Loucy (cell line): ENCODE results near the gene SORBS1.

Experiments
- H2AFZ ChIP-seq: fragments of 200-600 bp; sonication (generic); 2 replicates; pipeline ENCODE4 v1.6.0; 2016; ENCODE audit warnings: antibody characterized with exemption, mild to moderate bottlenecking, low read length, moderate library complexity
- H3F3A ChIP-seq: fragments of 200-600 bp; 2 replicates; pipeline ENCODE4 v1.6.0; 2016; ENCODE audit warnings: antibody characterized with exemption, low read depth, mild to moderate bottlenecking
- H3K27me3 ChIP-seq: fragments of 200-600 bp; sonication (generic); 2 replicates; pipeline ENCODE4 v1.6.1; 2014; ENCODE audit warnings: low read length, mild to moderate bottlenecking; ENCODE audit not compliant: insufficient read depth, poor library complexity, severe bottlenecking
- H3K36me3 ChIP-seq: fragments of 200-600 bp; sonication (generic); 2 replicates; pipeline ENCODE4 v1.6.1; 2016; ENCODE audit warnings: low read length; ENCODE audit not compliant: insufficient read depth
- H3K4me1 ChIP-seq: fragments of 200-600 bp; sonication (generic); 2 replicates; pipeline ENCODE4 v1.5.1; 2014; ENCODE audit warnings: low read length, mild to moderate bottlenecking; ENCODE audit not compliant: insufficient read depth, poor library complexity, severe bottlenecking
- H3K4me2 ChIP-seq: fragments of 200-600 bp; sonication (generic); 2 replicates; pipeline ENCODE4 v1.6.0; 2014; ENCODE audit warnings: antibody characterized with exemption, low read length, low read depth, mild to moderate bottlenecking; ENCODE audit not compliant: poor library complexity, severe bottlenecking
- H3K4me3 ChIP-seq: fragments of 200-600 bp; sonication (generic); 2 replicates; pipeline ENCODE4 v1.5.1; 2014; ENCODE audit warnings: low read length, mild to moderate bottlenecking, mixed read lengths; ENCODE audit not compliant: poor library complexity, severe bottlenecking
- H3K79me2 ChIP-seq: fragments of 200-600 bp; sonication (generic); 2 replicates; pipeline ENCODE4 v1.6.1; 2014; ENCODE audit warnings: low read length; ENCODE audit not compliant: insufficient read depth
- H3K9ac ChIP-seq: fragments of 200-600 bp; sonication (generic); 2 replicates; pipeline ENCODE4 v1.6.0; 2014; ENCODE audit warnings: mild to moderate bottlenecking, low read depth, low read length, moderate library complexity; ENCODE audit not compliant: poor library complexity, severe bottlenecking
- H3K9me2 ChIP-seq: fragments of 200-600 bp; sonication (generic); replicated peaks from 2 replicates; pipeline ENCODE4 v1.6.1; 2016; ENCODE audit warnings: low read depth, low read length, mixed read lengths
- H3K9me3 ChIP-seq: fragments of 200-600 bp; sonication (generic); 2 replicates; pipeline ENCODE4 v1.6.1; 2014; ENCODE audit warnings: mild to moderate bottlenecking, antibody characterized with exemption, low read length, low read depth; ENCODE audit not compliant: insufficient read depth
- H4K20me1 ChIP-seq: fragments of 200-600 bp; sonication (generic); 2 replicates; pipeline ENCODE4 v1.6.0; 2014; ENCODE audit warnings: antibody characterized with exemption, low read length, mild to moderate bottlenecking; ENCODE audit not compliant: insufficient read depth, poor library complexity, severe bottlenecking
- EZH2phosphoT487 ChIP-seq: fragments of 200-600 bp; IDR thresholded peaks from 2 replicates; pipeline ENCODE4 v1.6.1; 2018; ENCODE audit warnings: antibody characterized with exemption, mild to moderate bottlenecking, moderate library complexity, borderline replicate concordance
- TF ChIP-seq, protein P1 (sequence below): fragments of 200-600 bp; sonication (generic); conservative IDR thresholded peaks from 2 replicates; pipeline ENCODE4 v1.5.1; 2014; ENCODE audit warnings: mild to moderate bottlenecking, antibody characterized with exemption, low read length

SORBS1 gene

DNA sequence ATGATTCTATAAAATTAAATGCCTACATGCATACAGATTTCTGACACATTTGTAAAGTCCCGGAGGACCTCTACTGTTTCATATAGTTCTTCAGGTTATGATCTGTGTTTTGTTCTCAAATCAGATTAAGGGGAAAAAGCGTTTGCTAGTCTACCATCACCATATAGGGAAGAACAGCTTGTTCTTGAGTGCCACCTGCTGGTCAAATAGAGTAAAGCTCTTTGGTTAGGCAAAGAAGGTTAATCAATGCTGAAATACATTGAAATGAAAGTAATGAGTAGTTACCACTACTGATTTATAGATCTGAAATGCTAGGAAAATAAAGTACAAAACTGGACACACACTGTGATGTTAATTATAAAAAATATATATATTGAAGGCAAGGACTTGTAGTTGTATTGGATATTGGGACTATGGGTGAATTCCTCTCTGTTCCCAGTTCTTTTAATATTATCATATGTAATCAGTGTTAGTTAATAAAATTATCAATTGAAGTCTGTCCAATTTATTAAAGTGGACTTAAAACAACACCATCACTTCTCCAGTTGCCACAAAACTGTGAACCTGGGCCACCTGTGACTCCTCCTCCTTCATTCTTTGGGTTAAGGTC is 197.8 kb downstream of the SORBS1 start:
- no peak overlapping the region for H3K4me3 ChIP-seq
- peaks cover 38% of the 10 kb centered on the region for H3K4me1 ChIP-seq
- no peaks in the 10 kb centered on the region for H3K27me3 ChIP-seq
- H2AFZ ChIP-seq, result no peak overlapping the region; the same call in 1 of the 2 replicates
- H3K4me2 ChIP-seq, result peak overlapping the region; percentile 30
- H3F3A ChIP-seq, result no peaks in the 10 kb centered on the region
- H3K9me2 ChIP-seq, result no peaks in the 10 kb centered on the region
- H3K9ac ChIP-seq, result peak overlapping the region; percentile 49
- H3K36me3 ChIP-seq, result no peaks in the 10 kb centered on the region
- H3K9me3 ChIP-seq, result no peaks in the 10 kb centered on the region
- no peaks in the 10 kb centered on the region for H3K79me2 ChIP-seq
- TF ChIP-seq, protein P1, sequence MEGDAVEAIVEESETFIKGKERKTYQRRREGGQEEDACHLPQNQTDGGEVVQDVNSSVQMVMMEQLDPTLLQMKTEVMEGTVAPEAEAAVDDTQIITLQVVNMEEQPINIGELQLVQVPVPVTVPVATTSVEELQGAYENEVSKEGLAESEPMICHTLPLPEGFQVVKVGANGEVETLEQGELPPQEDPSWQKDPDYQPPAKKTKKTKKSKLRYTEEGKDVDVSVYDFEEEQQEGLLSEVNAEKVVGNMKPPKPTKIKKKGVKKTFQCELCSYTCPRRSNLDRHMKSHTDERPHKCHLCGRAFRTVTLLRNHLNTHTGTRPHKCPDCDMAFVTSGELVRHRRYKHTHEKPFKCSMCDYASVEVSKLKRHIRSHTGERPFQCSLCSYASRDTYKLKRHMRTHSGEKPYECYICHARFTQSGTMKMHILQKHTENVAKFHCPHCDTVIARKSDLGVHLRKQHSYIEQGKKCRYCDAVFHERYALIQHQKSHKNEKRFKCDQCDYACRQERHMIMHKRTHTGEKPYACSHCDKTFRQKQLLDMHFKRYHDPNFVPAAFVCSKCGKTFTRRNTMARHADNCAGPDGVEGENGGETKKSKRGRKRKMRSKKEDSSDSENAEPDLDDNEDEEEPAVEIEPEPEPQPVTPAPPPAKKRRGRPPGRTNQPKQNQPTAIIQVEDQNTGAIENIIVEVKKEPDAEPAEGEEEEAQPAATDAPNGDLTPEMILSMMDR, result peak; percentile 95
- no peak for TF ChIP-seq EZH2phosphoT487
- no peaks in the 10 kb centered on the region for H4K20me1 ChIP-seq

DNA sequence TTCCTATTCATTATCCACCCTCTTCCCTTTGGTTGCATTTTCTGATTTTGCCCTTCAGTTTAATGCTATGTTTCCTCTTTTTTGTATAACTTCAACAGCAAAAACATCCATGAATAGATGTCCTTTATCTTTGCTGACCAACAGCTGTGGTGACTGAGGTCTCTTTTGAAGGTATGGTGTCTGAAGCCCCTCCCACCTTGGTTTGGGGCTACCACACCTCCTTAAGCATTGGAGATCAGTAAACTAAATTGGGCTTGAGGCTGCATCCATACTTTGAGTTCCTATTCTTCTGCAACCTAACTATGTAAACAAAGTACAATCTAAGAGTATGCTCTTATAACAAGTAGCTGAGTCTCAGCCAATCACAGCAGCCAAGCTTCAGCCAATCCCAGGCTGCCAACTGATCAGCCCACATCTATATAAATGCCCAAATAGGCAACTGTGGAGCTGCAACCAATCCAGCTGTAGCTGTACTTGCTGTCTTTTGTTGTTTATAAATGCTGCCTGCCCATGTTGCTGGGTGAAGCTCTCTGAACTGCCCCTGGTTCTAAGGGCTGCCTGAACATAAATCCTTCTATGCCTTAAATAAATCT is 201.0 kb downstream of the SORBS1 start:
- TF ChIP-seq EZH2phosphoT487, result no peak
- TF ChIP-seq, protein P1, result no peak
- Histone ChIP-seq H3K79me2 (no peaks in the 10 kb centered on the region), H3F3A (no peaks in the 10 kb centered on the region), H3K9ac (peak overlapping the region; percentile 53), H3K4me1 (peaks cover 38% of the 10 kb centered on the region), H3K9me3 (no peaks in the 10 kb centered on the region), H4K20me1 (no peaks in the 10 kb centered on the region), H3K4me3 (peak overlapping the region; percentile 10), H3K4me2 (peak overlapping the region; percentile 9), H2AFZ (peak overlapping the region; percentile 11; the same call in 1 of the 2 replicates), H3K27me3 (no peaks in the 10 kb centered on the region), H3K9me2 (no peaks in the 10 kb centered on the region), H3K36me3 (no peaks in the 10 kb centered on the region)

DNA sequence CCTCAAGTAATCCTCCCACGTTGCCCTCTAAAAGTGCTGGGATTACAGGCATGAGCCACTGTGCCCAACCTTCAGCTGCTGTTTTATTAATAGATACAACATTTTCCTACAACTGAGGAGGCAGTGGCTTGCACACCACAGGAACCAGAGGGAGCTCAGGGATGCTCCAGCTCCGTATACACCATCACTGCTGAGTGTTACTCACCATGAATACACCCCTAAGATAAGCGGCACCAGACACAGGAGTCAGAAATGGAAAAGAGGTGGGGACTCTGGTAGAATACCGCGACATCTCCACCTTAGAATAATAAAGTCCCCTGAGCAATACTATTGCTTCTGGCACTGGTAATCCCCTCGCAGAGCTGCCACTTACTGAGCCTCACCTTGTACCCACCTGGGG is 201.7 kb downstream of the SORBS1 start:
- Histone ChIP-seq H3K4me3 (no peak overlapping the region), H3K79me2 (no peaks in the 10 kb centered on the region), H2AFZ (no peak overlapping the region), H3K9ac (peak overlapping the region; percentile 0), H3K36me3 (no peaks in the 10 kb centered on the region), H3K4me1 (peaks cover 38% of the 10 kb centered on the region), H3K9me2 (no peaks in the 10 kb centered on the region), H4K20me1 (no peaks in the 10 kb centered on the region), H3F3A (no peaks in the 10 kb centered on the region), H3K4me2 (no peak overlapping the region), H3K27me3 (no peaks in the 10 kb centered on the region), H3K9me3 (no peaks in the 10 kb centered on the region)
- TF ChIP-seq, protein P1, result no peak
- TF ChIP-seq EZH2phosphoT487, result no peak
